Measurements from ENCODE around the gene SRP19. TPM values are rescaled to one million over a fixed set of nuclear protein-coding genes. Genes with fewer than 3 reads are reported as not detected.
A peak's percentile ranks its signal among the peaks of the same experiment; 100 is the strongest.
"Not testable (repeated sequence)": the region's sequence is repeated elsewhere in the genome, so short reads cannot be mapped to it uniquely, and the experiment has no call there.

The SRP19 gene
- total and polyA plus RNA-seq, 12 donors, result 19.4 to 80.1 (median 26.9) TPM

GRCh38 chr5:112849912-112850311 lies 11.2 kb upstream of the SRP19 start:
- ATAC-seq (no peak), DNase-seq (no peak)
- intact Hi-C loops (cut with DNase I), result loop anchor here in 4 of 10 donors (5.0 to 10.0 kb wide), 2 partner anchors 295 to 298 kb away; no protein-coding TSS in a partner anchor
- 79 to 82% methylated on average over 2 of the region's 2 CpGs for WGBS, 2 donors
- Histone ChIP-seq H3K27ac (no peak overlapping the region), H3K9me3 (peaks cover 0 to 8% (median 0%) of the 10 kb centered on the region in 11 donors), H3K36me3 (no peaks in the 10 kb centered on the region), H3K27me3 (peaks cover 0 to 4% (median 0%) of the 10 kb centered on the region in 7 donors), H3K4me1 (peaks cover 0 to 7% (median 0%) of the 10 kb centered on the region in 9 donors), H3K4me3 (no peak overlapping the region)
- TF ChIP-seq CTCF (IDR thresholded peaks at IDR 0.05), result no peak

GRCh38 chr5:112854651-112855050 lies 6.4 kb upstream of the SRP19 start:
- Histone ChIP-seq H3K4me3 (no peak overlapping the region), H3K9me3 (peaks cover 0 to 9% (median 0%) of the 10 kb centered on the region in 11 donors), H3K27me3 (peaks cover 0 to 8% (median 0%) of the 10 kb centered on the region in 7 donors), H3K27ac (no peak overlapping the region), H3K36me3 (no peaks in the 10 kb centered on the region), H3K4me1 (no peaks in the 10 kb centered on the region)
- TF ChIP-seq CTCF (IDR thresholded peaks at IDR 0.05), result no peak
- ATAC-seq, result no peak
- DNase-seq, result no peak
- WGBS, 2 donors, result 56 to 65% methylated on average over 1 of the region's 1 CpG
- intact Hi-C loops (cut with DNase I), result no loop called here

- ATAC-seq (no peak), DNase-seq (no peak)
- Histone ChIP-seq H3K27me3 (peaks cover 0 to 8% (median 0%) of the 10 kb centered on the region in 7 donors), H3K27ac (no peak overlapping the region), H3K4me1 (peaks cover 8 to 19% (median 16%) of the 10 kb centered on the region in 9 donors), H3K9me3 (peaks cover 0 to 9% (median 0%) of the 10 kb centered on the region in 11 donors), H3K36me3 (peaks cover 0 to 5% (median 0%) of the 10 kb centered on the region in 9 donors), H3K4me3 (no peak overlapping the region)
- TF ChIP-seq CTCF (IDR thresholded peaks at IDR 0.05), result no peak
- intact Hi-C loops (cut with DNase I), result no loop called here
Observed at GRCh38 chr5:112857866-112858265, 3.2 kb upstream of the SRP19 start.

GRCh38 chr5:112860571-112860928 lies 537 bp upstream of the SRP19 start:
- not testable (repeated sequence) for ATAC-seq, H3K9me3 ChIP-seq, DNase-seq, H3K27me3 ChIP-seq
- 76 to 79% methylated on average over 11 of the region's 11 CpGs for WGBS, 2 donors
- peak overlapping the region in 9 of 10 donors; percentile 68 to 92 (median 84) for H3K27ac ChIP-seq
- H3K36me3 ChIP-seq, result peaks cover 0 to 31% (median 14%) of the 10 kb centered on the region in 9 donors
- H3K4me3 ChIP-seq, result peak overlapping the region; percentile 79 to 98 (median 92)
- H3K4me1 ChIP-seq, result peaks cover 12 to 35% (median 30%) of the 10 kb centered on the region in 9 donors
- intact Hi-C loops (cut with DNase I), result loop anchor here in 6 of 10 donors (2.0 to 5.0 kb wide), 2 partner anchors 62 kb away; partner anchors contain the start of gene REEP5 (in 6 of the 6)

GRCh38 chr5:112861638-112861985 lies 525 bp downstream of the SRP19 start:
- Histone ChIP-seq H3K36me3 (peaks cover 0 to 42% (median 25%) of the 10 kb centered on the region in 9 donors), H3K4me3 (peak overlapping the region; percentile 79 to 98 (median 92)), H3K27me3 (no peaks in the 10 kb centered on the region), H3K27ac (peak overlapping the region in 9 of 10 donors; percentile 68 to 92 (median 84)), H3K4me1 (peaks cover 12 to 35% (median 30%) of the 10 kb centered on the region in 9 donors), H3K9me3 (no peaks in the 10 kb centered on the region)
- intact Hi-C loops (cut with DNase I), result loop anchor here in 6 of 10 donors (2.0 to 5.0 kb wide), 2 partner anchors 61 kb away; partner anchors contain the start of gene REEP5 (in 6 of the 6)
- no peak for TF ChIP-seq CTCF (IDR thresholded peaks at IDR 0.05)
- WGBS, 2 donors, result 0% methylated on average over 8 of the region's 8 CpGs
- no peak for DNase-seq
- peak in 1 of 8 donors; percentile 4 for ATAC-seq

All from heart right ventricle (tissue), 16 donors.